NCI-H2227 (cell line): ENCODE results near the gene RBM19.
"Not testable (repeated sequence)": the region's sequence is repeated elsewhere in the genome, so short reads cannot be mapped to it uniquely, and the experiment has no call there.

Experiments
- DNase-seq: peaks from one replicate; lab custom pipeline; 2025; ENCODE audit not compliant: unreplicated experiment; lab: John Stamatoyannopoulos, UW

The RBM19 gene

DNA sequence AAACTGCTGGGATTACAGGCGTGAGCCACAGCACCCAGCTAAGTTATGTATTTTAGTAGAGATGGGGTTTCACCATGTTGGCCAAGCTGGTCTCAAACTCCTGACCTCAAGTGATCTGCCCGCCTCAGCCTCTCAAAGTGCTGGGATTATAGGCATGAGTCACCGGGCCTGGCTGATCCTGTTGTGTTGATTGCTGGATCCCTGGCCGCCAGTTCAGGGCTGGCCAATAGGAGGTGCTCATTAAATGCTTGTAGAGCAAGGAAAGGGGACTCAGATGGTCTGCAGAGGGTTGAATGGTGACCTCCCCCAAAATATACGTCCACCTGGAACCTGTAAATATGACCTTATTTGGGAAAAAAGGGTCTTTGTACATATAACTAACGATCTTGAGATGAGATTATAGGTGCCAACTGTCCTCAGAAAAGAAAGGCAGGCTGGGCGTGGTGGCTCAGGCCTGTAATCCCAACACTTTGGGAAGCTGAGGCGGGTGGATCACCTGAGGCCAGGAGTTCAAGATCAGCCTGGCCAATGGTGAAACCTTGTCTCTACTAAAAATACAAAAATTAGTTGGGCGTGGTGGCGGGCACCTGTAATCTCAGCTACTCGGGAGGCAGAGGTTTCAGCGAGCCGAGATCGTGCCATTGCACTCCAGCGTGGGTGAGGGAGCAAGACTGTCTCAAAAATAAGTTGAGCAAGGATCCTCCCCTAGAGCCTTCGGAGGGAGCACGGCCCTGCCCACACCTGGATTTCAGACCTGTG, 156.5 kb downstream of the RBM19 start:
- DNase-seq = not testable (repeated sequence)

DNA sequence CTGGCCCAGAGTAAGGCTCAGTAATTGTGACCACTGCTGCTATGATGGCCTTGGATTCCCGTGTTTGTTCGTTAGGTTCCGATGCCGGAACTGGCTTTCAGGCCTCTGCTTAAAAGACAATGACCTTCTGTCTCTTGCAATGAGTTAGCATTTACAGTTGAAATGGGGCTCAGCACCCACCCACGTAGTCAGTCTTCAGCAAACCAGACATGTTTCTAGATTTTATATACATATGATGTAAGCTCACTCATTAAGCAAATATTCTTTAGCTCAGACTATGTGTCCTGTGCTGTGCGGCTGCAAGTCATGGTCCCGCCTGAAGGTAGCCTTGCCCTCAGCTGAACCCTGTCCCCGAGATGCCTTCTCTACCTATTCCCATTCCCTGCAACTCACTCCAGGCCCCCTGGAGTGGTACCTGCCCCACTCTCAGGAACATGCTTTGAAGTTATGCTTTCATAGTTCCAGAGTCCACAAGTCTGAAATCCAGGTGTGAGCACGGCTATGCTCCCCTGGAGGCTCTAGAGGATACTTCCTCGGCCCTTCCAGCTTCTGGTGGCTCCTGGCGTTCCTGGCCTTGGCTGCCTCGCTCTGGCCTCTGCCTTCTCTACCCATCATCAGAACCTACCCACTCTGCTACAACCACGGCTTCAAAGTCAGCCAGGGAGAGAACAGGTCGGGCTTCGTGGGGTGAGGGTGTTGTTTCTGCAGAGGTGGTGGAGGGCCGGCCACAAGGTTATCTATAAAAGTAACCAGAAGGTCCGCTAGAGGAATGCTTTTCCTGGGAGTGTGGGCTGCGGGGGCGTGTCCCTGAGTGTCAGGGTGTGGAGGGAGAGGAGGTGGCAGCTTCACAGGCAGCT, 157.8 kb downstream of the RBM19 start:
- no peak for DNase-seq

DNA sequence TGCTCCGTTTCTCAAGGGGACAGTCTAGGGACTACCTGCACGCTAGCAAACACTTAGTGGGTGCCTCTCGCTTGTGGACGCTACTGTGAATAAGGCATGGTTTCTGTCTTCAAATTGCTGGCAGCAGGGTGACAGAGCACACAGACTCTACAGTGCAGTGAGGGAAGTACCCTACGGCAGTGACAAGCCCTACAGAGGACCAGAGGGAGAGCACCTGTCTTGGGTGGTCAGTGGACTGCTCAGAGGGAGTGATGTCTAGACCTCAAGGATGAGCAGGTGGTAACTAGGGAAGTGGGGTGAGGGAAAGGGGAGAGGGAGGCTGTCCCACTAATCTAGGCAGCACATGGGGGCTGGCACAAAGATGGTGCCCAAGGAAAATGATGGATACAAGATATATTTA, 160.5 kb downstream of the RBM19 start:
- no peak for DNase-seq

DNA sequence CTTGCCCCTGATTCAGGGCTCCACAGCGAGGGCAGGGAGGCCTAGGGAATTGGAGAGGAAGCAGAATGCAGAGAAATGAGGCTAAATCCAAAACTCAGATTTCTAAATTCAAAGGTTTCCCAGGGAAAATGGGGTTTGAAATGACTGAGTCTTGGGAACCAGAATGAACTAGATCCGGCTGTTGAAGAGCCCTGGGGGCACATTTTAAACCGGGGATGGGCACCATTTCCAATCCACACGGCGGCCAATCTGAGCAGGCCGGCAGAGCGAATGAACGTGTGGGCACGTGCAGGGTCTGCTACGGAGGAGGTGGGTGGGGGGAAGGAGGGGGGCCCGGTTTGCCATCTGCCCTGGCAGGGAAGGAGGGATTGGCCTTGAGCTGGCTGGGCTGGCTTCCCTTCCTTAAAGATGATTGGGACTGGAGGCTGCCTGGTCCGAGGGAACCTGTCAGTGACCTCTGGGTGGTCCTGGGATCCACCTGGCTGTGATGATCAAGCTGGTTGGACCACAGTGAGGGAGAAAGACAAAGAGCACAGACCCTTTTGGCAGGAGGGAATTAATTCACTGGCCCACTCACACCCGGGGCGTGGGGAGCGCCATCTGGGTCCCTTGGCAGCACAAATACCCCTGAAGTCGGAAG, 161.0 kb downstream of the RBM19 start:
- no peak for DNase-seq

DNA sequence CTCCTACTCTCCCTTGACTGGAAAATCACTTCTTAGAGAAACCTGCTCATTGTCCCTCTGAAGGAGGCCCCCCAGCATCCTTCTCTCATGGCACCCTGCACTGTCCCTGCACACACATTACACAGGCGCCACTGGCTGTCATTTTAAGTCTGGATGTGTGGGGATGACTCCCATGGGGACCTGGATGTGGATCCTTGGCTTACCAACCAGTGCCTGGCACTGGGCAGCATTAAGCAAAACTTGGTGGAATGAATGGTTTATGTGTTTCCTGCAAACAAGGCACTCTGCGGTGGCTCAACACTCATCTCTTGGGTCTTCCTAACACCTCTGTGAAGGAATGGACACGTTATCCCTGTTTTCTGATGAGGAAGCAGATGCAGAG, 162.4 kb downstream of the RBM19 start:
- no peak for DNase-seq

DNA sequence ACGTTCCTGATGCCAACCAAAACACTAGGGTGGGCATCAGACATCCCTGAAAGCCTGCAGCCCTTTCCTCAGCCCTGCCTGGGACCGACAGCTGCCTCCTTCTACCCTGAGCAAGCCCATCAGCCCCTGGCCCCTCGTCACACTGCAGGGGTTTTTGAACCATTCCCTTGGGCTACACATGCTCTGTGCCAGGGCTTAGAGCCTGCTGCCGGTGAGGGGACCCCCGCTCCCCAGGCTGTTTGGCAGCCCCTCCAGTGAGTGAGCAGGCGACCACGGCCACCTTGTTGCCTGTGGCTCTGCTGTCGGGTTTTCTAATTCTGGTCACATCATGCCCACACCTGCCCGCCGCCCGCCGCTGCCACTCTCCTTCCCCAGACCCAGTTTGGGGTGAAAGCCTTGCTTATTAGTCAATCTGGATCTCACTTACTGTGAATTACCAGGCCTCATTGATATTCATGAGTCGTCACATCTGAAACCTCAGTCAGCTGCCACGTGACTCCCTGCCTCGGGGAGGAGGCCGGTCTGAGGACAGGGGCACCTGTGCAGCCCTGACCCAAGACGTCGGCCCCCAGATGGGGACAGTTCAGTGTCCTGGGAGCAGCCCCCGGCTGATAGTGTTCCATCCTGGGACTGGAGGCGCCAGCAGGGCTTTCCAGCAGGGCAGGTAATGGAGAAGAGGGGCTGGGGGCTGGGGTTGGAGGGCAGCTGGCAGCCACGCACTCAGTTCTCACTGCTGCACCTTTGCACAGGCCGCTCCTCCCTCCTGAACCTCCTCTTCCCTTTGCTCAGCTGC, 163.0 kb downstream of the RBM19 start:
- no peak for DNase-seq

DNA sequence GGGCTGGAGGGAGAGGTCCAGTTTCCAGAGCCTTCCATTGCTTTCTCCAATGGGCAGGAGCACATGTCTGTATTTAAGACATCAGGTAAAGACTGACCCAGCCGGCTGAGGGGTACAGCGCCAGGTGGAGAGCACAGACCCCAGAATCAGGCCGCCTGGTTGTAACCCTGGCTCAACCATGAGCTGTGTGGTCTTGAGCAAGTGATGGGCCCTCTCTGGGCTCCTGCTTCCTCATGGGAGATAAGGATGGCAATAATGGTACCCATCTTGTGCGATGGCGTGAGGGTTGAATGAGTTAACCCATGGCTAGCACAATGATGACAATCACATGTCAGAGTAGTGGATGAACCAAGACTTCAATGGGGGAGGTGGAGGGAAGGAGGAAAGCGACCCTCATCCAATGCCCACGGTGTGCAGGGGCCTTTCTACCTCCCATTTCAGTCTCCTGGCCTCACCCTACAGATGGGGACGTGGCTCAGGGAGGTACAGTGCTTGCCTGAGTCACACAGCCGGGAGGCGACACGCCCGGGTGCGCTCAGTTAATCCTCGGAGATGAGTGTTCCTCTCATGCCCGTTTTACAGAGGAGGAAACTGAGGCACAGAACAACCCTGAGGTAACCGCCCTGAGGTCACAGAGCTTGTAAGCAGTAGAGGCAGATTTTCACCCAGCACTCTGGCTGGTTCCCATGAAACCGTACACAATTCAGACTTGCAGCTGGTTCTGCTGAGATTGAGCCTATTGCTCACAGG, 163.9 kb downstream of the RBM19 start:
- no peak for DNase-seq

DNA sequence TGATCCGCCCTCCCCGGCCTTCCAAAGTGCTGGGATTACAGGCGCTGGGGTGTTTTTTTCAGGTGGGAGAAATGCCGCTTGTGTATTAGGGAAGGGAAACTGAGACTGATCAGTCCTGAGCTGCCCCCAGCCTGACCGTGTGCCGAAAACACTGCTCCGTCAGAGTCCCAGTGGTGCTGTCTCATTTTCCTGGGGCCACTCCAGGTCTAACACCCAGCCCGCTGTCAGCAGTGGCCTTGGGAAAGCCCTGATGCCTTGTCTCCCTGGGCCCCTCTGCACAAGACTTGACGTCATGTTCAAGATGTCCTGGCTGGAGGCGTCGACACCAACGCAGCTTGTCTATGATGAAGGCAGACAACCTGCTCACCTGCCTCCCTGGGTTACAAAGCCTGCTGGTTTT, 165.9 kb downstream of the RBM19 start:
- no peak for DNase-seq

DNA sequence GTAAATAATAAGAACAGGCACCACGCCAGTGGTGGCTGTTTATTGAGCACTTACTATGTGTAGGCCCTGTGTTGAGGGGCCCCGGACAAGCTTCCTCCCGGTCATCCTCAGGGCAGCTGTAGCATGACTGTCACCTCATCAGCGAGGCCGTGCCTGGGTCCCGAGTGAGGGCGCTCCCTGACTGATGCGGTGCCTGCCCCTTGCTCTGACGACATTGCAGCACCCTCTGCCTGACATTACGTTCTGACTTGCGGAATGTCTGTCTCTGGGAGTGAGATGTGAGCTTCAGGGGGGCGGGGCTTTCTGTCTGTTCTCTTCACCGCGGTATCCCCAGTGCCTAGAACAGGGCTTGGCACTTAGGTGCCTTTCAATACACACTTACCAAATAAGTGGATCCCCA, 167.6 kb downstream of the RBM19 start:
- DNase-seq = no peak

DNA sequence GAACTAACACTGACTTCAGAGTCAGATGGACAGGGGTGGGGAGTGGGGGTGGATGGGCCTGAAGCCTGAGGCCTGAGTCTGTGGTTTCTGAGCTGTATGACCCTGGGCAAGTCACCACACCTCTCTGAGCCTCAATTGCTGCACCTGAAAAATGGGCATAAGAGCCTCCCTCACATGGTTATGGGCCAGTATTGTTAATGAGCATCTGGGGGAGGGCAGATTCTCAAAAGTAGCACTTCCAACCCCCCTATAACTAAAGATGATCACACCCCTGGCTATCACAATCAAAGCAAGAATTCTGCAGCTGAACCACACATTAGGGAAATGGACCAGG, 168.6 kb downstream of the RBM19 start:
- no peak for DNase-seq

DNA sequence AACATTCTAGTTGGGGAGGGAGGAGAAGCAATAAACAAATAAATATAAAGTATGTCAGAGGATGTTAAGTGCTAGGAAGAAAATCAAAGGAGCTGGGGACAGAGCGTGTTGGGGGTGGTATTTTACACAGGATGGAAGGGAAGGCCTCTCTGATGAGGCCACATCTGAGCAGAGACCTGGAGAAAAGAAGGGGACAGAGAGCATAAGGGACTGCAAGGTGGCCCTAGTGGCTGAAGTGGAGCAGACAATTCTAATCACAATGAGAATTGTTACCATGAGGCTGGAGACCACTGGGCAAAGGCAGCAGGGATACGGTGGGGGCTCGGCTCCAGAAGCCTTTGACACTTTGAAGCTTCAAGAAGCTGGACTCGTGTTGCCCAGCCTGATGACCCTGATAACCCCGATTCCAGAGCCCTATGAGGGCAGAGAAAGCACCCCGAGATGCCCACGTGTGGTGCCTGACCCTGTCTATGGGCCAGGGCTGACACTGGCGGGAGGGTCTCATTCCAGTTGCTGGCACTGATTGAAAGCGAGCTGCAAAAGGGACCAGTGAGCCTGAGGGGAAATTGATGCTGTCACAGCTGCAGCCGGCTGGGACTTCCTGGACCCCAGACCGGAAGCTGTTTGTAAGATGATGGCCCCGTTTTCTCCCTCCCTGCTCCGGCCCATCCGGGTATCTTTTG, 169.1 kb downstream of the RBM19 start:
- no peak for DNase-seq

DNA sequence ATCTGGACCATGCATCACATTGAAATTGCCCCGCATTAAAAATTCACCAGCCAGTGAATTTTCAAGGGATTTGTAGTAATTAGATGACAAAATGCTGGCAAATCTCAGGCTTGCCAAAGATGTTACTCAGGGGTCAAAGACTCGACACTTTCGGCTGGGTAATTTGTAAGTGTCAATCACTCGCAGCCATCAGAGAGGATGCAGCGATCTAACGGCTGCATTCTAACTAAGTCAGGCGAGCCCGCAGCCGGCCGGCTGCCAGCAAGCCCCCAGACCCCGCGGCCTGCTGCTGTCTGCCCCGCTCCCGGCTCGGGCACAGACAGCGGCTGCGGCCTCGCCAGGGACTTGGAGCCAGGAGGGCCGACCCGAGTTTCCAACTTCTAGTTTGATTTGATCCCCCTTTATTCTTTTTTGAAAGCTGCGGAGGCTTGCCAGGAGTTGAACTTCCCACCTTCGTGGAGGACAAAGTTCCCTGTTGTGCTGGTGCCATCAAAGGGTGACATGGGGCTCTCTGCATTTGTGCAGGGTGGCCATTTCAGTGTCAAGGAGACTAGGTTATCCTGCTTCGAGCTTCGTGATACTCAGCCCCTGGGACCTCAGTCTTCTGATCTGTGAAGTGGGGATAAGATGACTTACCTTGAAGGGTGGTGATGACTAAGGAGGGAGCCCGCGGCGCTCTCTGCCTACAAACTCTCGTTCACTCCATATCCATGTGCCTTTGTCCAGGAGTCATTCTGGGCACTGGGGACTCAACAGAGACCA, 169.9 kb downstream of the RBM19 start:
- DNase-seq = peak; percentile 66

DNA sequence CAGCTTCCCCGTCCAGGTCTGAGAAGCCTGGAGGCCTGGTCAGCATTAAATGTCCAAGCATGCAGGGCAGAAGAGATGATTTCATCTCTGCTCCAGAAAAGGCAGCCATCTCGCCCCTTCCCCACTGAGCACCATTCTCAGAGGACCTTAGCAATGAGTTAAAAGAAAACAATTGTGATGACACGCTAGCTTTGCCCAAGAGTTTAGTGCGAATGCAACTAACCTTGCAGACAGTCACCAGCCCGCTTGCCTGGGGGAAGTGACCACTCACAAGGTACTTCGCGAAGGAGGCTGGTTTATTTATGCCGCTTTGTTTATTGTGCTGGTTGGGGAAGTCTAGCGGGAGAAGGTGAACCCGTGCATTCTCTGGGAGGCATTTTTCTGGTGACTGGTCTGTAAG, 170.7 kb downstream of the RBM19 start:
- peak; percentile 16 for DNase-seq

DNA sequence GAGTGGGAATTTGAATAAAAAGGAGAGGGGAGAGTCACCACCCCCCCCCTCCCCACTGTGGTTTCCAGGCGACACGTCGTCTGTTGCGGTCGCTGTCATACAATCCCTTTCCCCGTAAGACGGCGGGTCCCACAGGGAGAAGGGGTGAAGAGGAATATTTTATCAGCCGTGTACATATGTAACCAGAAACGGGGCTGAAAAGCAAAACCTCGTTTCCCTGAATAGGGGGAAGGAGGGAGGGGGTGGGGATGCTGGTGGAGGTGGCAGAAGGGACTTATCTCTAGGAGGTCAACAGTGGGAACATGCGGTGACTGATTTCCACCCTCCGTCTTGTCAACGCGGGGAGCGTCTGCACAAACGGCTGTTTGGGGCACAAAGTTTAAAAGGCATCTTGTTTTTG, 171.4 kb downstream of the RBM19 start:
- DNase-seq = no peak

DNA sequence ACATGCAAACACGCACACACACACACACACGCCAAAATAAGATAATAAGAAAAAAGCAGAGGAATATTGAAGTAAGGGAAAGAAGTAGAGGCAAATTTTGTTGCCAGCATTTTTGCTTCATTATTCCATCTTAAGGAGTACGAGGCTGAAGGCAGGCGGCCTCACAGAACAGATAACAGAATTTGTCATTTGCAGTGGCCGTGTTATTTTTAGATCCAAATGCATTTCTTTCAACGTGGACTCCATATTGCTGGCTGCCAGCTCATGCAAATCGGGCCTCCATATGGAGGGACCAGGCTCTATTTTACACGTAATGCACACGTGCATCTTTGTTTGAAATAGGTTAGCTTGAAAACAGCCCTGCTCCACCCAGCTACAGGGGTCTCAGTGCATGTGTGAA, 172.9 kb downstream of the RBM19 start:
- DNase-seq = no peak

DNA sequence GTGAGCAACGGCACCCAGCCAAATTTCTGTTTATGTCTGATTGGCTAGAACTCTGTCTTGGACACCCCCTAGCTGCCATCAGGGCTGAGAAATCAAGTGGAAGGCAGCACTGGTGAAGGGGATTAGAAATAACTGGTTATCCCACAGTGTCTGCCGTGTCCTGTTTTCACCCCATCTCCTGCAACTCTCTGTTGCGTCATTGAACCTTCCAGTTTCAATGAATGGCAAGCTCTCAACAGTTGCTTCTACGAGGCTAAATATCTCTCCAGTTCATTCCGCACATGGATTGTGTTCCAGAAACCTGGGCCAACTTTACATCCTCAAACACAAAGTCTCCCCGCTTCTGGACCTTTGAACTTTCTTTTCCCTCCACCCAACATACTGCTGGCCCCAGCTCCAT, 173.7 kb downstream of the RBM19 start:
- DNase-seq = no peak

DNA sequence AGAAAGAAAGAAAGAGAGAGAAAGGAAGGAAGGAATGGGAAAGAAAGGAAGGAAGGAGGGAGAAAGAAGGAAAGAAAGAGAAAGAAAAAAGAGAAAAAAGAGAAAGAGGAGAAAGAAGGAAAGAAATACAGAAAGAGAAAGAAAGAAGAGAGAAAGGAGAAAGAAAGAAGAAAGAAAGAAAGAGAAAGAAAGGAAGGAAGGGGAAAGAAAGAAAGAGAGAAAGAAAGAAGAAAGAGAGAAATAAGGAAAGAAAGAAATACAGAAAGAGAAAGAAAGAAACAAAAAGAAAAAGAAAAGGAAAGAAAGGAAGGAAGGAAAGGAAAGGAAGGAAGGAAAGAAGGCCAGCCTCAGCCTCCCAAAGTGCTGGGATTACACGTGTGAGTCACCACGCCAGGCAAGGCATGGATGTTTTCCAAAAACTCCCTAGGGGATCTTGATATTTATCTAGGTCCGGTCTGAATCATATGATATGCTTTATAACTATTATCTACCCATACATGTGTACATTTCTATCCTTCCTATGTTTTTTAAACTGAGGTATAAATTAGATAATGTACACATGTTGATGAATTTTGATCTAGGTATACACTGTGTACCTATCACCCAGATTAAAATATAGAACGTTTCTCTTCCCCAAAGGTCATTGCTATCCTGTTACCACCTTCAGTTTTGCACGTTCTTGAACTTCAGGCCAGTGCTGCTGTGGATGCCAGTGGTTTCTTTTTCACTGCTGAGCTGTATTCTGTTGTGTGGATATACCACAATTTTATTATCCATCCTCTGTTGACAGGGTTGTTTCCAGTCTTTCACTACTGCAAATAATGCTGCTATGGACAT, 177.9 kb downstream of the RBM19 start:
- no peak for DNase-seq

DNA sequence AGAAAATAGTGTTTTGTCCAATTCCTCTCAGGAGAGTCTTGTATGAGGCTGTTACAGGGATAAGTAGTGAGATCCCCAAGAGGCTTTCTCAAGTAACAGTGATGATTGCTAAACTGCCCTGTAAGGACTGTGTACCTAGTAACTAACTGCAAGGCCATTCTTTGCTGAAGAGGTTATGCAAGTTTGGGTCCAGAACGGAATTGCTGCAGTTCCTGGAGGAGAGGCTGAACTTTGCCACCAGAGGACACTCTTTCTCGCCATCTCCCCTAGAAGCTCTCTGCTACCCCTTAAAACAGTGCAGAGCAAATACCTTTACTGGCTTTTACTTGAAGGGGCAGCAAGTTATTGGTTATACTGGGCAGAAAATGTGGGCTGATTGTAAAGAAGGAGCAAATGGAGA, 180.0 kb downstream of the RBM19 start:
- no peak for DNase-seq
